CD4-positive, alpha-beta T cell treated with Interleukin-1 beta for 1 hour (primary cell): ENCODE data around the gene EXOSC1.
"Not testable (repeated sequence)": the region's sequence is repeated elsewhere in the genome, so short reads cannot be mapped to it uniquely, and the experiment has no call there.

Experiments used
- DNase-seq, 2 donors: peaks; one replicate each; pipeline ENCODE4 v3.0.0-alpha.2; 2020 to 2022

EXOSC1 gene, protein sequence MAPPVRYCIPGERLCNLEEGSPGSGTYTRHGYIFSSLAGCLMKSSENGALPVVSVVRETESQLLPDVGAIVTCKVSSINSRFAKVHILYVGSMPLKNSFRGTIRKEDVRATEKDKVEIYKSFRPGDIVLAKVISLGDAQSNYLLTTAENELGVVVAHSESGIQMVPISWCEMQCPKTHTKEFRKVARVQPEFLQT

DNA sequence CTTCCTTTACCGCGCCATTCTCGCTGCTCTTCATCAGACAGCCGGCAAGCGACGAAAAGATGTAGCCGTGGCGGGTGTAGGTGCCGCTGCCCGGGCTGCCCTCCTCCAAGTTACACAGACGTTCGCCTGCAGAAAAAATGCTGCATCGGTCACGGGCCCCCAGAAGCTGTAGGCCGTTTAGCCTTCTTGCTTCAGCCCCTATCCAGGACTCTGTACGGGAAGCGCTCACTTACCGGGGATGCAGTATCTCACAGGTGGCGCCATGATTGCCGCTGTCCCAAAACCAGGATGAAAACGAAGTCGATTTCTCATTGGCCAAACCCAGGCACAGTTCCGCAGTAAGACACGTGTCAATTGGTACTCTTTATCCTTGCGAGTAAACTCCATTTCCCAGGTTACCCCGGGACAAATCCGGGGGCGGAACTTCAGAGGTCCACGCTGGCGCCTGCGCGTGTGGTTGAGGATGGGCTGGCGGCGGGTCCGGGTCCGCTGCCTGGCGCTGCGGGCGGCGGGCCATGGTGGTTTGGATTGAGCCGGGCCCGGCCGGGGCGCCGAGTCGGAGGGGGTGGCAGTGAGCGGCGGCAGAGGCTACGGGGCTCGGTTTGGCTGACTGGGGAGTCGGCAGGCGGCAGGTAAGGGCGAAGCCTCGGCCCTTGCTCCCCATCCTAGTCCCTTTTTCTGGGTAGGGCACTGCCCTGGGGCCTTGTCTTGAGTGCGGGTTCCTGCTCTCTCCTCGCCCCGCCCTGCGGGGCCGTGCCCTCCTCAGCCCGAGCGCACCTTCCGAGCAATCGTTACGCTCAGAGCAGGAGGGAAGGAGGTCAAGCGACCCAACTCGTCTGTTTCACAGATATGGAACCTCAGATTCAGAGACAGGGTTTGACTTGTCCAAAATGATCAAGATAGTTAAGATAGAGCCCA lies at the start of gene EXOSC1, which contains the start of gene ZDHHC16:
EXOSC1 (minus strand) TSS at position 285 of the 918 bp plus-strand sequence; CDS start at position 264, 21 bp downstream.
ZDHHC16 (plus strand) TSS at position 454 of the 918 bp plus-strand sequence. CDS start 5,501 bp downstream, outside the sequence.
- DNase-seq, result peak; percentile 89 to 93

GRCh38 chr10:97494863-97495506 lies 49.2 kb upstream of the EXOSC1 start:
- DNase-seq, result peak; percentile 15 to 16

DNA sequence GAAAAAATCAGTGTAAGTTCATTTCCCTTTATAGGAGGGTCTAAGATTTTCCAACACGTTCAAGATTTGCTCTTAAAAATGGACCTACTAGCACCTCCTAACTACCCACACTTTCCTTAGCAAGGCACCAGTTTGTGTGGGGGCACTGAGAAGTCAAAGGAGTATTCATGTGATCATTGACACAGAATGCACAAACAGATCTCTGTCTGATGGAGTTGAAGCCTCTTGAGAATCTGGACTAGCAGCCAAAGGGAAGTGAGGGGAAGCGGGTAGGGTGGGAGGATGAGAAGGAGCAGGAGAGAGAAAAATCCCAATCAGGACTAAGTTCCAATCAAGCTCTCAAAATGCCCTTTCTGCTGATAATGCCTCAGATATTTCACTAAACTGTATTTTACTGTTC lies 48.3 kb upstream of the EXOSC1 start:
- no peak for DNase-seq

DNA sequence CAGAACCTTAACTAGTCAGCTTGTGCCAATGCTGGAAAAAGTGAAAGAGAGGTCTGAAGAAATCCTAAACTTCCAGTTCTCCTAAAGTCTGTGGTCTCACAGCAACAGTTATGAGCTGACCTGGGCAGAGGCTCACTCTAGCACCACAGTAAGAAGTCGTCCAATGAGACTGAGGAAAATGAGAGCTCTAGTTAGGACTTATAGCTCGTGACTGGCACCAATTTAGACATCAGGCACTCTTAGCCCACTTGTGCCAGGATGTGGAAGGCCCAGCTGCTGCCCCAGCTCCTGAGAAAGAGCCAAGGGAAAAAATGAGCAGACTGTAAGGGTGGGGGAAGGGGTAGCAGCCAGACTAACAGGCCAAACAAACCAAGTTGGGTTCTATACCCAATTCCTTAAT lies 44.8 kb upstream of the EXOSC1 start:
- no peak for DNase-seq

- DNase-seq, result no peak
These were observed 40.0 kb upstream of the EXOSC1 start for GRCh38 chr10:97485647-97486281.

DNA sequence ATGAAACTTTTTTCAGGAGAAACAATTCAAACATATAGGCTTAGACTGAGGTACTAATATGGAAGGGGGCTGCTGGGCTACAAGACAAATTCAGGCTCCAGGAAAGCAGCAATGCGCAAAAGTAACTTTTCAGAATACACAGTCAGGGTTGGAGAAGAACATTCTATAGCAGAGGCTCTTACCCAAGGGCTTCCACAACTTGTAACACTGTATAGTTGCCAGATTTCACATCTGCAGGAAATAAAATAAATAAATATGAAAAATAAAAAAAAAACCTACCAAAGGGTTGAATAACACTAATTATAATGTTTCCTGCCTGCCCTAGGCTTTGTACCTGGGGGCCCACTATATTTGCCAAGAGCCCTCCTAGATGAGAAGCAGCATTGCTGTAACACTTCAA lies 38.1 kb upstream of the EXOSC1 start:
- DNase-seq, result no peak

DNA sequence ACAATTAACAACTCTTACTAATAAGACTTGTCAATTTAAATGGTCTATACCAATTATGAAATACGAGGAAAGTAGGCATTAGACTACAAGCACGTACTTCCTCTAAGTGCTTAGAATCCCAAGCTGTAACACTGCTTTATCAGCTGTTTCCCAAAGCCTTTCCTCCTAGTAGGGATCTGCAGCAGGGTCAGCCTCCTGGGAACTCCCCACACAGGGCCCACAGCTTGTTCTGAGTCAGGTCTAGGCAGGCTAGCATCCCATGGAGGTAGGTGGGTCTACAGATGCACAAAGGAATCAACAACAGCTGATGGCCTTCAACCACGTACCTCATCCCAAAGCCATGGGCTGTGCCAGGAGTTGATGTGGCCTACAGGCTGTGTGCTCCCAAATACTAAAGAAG lies 37.7 kb upstream of the EXOSC1 start:
- DNase-seq, result no peak

DNA sequence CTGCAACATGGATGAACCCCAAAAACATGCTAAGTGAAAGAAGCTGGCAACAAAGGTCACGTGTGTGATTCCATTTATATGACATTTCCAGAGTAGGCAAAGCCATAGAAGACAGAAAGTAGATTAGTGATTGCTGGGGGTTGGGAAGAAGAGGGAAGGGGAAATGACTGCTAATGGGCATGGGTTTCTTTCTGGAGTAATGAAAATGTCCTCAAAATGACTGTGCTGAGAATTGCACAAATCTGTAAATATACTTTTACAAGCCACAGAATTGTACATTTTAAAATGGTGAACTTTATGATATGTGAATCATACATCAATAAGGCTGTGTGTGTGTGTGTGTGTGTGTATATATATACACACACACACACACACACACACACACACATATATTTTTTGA lies 36.6 kb upstream of the EXOSC1 start:
- DNase-seq, result no peak

DNA sequence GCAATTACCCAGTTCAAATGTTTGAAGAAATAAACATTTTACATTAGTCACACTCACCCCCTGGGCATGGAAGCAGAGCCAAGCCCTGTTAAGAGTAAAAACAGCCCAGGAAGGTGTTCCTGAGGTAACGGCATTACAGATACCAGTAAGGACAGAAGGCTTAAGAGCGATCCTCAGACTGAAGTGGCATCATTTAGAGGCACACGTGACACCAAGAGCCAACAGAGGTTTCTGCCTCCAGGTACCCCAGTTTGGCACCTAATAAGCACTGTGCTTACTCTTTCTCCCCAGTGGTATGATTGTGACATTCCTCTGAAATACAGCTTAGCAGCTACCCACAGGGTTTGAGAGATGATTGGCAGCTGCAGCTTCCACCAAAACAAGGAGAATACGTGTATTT lies 35.3 kb upstream of the EXOSC1 start:
- no peak for DNase-seq

DNA sequence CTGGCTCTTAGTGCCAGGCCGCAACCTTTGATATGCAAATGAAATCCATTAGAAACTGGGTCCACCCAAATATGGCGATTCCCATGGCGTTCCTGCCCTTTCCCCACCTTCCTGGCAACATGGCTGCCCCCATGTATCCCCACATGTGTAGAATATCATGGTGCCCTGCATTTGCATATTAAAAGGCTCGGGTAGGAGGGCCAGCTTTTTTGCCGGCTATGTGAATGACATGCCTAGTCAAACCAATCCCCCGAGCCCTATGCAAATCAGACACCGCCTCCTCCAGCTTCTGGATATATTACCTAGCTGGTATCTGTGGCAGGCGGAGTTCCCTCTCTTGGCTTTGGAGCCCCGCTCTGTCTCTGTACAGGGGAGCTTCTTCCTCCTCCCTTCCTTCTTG lies 34.1 kb upstream of the EXOSC1 start:
- no peak for DNase-seq

GRCh38 chr10:97479410-97479809 lies 33.6 kb upstream of the EXOSC1 start:
- not testable (repeated sequence) for DNase-seq

DNA sequence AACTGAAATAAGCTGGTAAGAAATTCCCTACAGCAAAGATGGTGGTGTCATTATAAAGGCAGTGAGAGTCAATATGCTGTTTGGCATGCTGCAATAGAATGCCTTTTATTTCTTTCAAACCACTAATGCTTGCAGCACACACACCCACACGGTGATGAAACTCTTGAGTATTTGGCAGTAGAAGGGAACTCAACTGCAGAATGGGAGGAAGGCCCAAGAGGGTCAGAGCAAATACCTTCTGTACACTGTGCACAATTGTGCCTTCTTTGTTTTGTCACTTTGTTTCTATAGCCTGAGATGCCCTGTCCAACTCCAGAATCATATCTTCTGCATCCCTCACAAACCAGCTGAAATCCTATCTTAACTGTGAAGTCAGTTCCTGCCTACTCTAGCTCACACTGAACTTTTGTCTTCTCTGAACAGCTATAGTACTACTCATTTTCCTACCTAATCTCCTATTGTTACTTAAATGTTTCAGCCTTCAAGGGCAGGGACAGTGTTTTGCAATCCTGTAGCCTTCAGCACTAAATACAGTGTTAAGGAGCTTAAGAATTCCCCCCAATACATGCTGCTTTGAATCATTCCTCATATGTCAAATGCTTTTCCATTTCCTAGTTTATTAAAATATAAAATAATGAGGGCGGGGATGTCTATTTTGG lies 30.3 kb upstream of the EXOSC1 start:
- DNase-seq, result no peak

DNA sequence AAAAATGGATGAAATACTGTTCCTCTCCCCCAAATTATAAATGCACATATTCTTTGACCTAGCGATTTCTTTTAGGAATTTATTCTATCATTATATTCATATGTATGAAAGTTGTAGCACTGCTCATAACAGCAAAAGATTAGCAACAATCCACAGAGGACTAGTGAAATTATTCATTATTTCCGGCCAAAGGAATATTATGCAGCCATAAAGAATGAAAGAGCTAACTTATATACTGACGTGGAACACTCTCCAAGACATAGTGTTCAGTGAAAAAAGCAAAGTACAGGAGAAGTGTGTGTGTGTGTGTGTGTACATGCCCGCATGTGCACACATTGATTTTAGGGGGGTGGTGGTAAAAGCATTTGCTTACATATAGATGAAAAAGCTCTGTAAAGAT lies 29.1 kb upstream of the EXOSC1 start:
- DNase-seq, result no peak

- DNase-seq, result not testable (repeated sequence)
These were observed 23.0 kb upstream of the EXOSC1 start for GRCh38 chr10:97468781-97469180.

GRCh38 chr10:97468162-97468561 lies 22.4 kb upstream of the EXOSC1 start:
- no peak for DNase-seq

DNA sequence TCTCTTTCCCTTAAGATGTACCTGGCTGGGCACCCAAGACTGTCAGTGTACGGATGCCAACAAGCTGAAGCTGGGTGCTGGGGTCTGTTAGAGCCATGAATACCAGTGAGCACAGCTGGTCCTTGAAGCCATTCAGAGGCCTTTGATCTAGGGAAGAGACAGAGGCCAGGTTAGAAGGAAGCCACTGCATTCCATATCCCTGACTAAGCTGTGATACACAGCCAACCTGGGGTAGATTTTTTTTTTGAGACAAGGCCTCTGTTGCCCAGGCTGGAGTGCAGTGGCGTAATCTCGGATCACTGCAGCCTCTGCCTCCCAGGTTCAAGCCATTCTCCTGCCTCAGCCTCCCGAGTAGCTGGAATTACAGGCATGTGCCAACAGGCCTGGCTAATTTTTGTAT lies 20.9 kb upstream of the EXOSC1 start:
- DNase-seq, result no peak

DNA sequence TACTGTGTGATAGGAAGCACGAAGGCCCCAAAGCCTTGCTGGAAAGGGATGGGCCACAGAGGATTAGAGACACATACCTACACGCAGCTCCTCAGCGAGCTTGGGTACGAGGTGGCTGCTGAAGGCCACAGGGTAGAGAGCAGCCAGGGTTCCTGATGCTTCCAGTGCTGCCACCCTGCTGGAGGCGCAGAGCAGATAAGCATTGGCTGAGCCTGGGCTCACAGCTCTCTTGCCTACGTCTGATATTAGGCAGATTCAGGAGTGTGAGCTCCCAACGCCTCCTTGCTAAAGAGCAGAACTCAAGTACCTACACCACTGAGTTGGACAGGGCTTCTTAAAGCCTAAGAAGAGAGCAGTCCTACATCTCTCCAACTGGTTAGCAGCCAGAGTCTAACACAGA lies 20.2 kb upstream of the EXOSC1 start:
- no peak for DNase-seq

DNA sequence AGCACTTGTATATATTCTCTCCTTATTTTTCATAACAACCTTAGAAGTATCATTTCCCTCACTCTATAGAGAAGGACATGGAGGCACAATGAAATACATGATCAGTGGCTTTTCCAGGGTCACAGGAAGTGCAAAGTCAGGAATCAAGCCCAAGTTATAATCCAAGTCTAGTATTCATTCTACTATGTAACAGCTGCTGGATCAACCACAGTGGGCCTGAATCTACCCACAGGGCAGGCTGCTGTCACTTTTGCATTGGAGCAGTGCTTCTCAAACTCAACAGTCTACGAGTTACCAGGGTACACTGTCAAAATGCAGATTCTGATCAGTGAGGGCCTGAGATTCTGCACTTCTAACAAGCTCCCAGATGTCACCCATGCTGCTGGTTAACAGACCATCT lies 18.4 kb upstream of the EXOSC1 start:
- no peak for DNase-seq

GRCh38 chr10:97463363-97464132 lies 17.7 kb upstream of the EXOSC1 start:
- peak; percentile 21 to 54 for DNase-seq

DNA sequence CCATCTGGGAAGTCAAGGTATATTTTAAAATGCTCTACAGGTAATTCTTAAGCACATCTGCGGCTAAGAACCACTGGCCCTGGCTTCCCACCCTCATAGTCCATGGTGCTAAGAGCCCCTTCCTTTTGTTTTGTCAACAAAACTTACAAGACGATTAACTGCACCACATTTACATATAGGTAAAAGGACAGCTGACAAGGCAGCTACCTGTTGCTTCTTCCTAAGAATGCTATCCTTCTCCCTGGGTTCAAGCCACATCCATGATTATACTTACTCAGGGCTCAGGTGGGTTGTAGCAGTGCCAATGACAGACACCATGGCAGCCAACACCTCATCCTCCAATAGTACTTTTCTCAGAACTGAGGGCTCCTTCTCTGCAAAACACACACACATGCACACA lies 16.5 kb upstream of the EXOSC1 start:
- no peak for DNase-seq

DNA sequence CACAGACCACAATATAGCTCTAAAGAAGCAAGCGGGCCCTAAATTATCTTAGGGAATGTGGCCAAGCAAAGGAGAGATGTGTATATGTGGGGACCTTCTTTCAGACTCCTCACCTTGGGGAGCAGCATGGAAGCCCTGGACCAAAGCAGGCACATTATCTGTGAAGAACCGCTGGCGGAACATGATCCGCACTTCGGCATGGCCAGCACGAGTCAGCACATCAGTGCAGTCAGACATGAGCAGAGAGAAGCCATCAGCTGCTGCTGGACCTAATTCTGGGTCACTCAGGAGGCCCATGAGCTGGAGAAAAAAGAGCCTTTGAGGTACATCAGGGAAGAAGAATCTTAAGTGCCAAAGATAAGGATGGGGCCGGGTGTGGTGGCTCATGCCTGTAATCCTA lies 14.1 kb upstream of the EXOSC1 start:
- DNase-seq, result no peak

GRCh38 chr10:97459111-97459510 lies 13.3 kb upstream of the EXOSC1 start:
- no peak for DNase-seq
